ENCODE data around the gene ZNF670. TPM values are rescaled to one million over a fixed set of nuclear protein-coding genes. Genes with fewer than 3 reads are reported as not detected.

ZNF670 gene
- total RNA-seq, 1 donor from 2014 or later = 6.2 TPM

DNA sequence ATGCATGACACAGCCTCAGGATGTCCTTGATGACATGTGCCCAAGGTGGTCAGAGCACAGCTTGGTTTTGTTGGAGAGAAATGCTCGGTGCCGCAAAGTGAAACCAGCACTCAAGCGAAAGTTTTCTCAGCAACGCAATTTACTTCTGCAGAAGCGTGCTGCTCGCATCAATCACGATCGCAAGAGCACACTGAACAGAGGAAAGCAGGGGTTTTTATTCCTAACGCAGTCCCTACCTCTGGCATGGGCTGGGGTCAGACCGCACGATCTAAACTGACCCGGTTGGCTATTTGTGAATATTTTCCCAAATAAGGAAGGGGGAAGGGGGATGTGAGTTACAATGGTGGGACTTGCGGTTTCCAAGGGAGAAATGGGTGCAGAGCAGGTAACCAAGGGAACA is 26.4 kb upstream of the ZNF670 start:
- no peak for DNase-seq (ENCODE audit: low read depth, low spot score)

DNA sequence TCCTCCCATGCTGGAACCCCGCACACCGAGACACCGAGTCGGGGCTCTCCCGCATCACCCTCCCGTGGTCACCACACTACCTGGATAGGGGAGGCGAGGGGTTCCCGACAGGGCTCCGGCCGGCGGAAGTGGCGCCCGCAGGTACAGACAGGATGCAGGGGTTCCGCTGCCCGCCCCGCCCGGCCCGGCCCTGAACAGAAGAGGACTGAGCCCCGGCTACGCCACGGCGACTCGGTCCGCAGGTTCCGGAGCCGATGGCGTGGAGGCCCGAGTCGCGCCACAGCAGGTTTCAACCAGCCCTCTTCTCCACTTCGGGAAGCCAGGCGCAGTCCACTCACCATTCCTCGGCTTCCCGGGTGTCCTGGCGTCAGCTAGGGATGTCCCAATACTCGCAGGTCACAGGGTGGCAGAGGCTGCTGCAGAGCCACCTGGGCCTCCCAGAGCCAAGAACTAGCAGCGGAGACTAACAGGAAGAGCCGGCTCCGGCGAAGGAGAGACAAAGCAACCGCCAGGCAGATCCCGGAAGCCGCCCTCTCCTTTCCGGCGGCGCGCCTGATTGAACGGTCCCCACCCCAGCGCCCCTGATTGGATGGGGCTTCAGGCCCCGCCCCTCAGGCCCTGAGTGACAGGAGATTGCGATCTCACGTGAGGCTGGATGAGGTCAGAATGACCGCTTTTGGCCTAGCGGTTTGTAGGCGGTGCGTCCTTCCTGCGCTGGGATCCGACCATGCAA is 25.4 kb upstream of the ZNF670 start, which contains the start of gene ZNF669:
TSS of gene ZNF669 (minus strand) at position 498 of the 733 bp plus-strand sequence. CDS start at position 341, 157 bp downstream.
- DNase-seq (ENCODE audit: low read depth, low spot score) = peak; percentile 80

DNA sequence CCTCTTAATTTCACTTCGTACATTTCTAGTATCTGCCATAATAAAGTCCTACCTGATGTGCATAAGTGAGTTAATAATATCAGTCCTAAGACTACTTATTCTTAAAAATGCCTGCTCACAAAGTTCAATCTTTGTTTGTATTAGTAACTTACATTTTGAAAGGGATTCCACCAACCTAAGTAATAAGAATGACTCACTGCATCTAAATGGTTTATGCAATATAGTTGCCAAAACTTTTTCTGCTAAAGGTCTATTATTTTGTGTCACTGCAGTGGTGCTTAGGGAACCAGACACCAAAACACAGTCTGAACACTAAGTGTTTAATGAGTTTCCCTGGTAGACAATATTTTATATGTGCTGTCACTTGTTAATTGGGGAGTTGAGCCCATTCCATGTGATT is 23.8 kb upstream of the ZNF670 start:
- DNase-seq (ENCODE audit: low read depth, low spot score) = no peak

DNA sequence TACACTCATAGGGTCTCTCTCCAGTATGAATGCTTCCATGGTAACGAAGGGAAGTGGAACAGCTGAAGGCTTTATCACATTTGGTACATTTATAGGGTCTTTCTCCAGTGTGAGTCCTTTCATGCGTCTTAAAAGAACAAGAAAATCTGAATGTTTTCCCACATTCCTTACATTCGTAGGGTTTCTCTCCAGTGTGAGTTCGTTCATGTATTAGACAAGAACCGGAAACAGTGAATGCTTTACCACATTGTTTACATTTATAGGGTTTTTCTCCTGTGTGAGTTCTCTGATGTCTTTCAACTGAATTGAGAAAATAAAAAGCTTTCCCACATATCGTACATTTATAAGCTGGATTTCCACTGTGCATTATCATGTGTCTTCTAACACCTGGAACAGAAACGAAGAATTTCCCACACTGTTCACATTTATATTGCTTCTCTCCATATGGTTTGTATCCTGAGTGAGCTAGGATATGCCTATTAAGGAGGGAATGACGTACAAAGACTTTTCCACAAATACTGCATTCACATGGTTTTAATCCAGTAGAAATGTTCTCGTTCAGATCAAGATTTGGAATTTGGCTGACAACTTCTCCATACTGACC is 22.2 kb upstream of the ZNF670 start:
- no peak for DNase-seq (ENCODE audit: low read depth, low spot score)

DNA sequence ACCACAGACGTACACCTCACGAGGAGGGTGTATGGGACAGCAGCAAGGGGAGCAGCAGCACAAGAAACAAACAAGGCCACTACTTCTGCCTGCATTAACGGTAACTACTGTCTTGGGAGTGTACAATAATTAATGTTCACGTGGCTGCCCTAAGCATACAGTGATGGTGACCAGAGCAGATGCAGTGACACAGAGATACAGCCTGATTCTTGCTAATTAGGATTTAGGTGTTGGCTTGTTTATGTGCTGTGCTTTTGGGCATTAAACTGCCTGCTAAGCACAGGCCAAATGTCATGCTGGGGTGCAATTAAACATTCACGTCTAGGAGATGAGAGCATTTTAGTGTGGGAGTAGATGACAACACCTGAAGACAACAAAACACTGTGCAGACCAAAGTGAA is 18.3 kb upstream of the ZNF670 start:
- DNase-seq (ENCODE audit: low read depth, low spot score) = no peak

DNA sequence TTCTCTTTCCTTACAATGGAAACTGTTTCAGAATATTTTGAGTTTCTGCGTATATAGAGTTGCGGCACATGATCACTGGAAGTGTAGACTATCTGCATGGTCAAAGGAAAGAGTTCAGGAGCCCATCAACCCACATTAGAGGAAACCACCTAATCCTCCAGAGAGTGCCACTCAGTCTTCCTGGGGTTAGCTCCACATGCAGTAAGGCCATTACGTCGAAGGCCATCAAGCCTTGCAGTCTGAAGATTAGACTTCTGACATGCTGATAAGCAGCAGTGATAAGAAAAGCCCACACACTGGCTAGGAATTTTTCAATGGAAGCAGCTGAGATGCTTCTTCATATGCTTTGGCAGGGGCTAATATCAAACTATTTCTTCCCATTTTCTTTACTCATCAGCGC is 17.9 kb upstream of the ZNF670 start:
- DNase-seq (ENCODE audit: low read depth, low spot score) = no peak

DNA sequence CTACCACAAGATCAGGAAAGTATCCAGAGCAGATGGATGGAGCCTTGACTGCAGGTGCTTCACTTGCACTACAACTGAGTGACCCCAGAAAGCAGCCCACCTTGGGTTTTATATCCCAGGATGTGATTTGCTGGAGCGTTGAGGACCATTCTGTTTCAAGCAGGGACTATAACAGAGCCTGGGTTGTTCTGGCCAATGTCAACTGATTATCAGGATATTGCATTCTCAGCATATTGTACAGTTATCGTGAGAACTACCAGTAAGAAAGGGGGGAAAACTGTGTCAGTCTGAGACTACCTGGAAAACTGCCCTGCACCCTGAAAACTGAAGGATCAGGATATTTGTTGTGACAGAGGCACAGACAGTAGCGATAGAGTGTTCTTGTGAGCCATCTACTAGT is 17.5 kb upstream of the ZNF670 start:
- DNase-seq (ENCODE audit: low read depth, low spot score) = no peak

DNA sequence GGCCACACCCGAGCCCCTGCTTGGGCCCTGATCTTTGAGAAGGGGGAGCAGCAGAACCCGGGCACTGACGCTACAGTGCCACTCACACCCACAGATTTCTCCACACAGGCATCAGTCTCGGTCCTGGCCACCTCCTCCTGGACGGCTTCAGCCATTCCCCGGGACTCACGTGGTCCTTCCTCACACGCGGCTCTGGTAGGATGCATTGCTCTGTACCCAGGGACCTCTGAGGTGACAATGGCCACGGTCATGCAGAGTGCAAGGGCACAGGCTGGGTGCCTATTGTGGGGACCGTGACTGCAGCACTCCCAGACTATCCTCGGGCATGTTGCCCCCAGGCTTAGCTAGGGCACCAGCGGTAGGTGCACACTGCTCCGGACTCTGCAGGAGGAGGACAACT is 11.8 kb upstream of the ZNF670 start:
- no peak for DNase-seq (ENCODE audit: low read depth, low spot score)

DNA sequence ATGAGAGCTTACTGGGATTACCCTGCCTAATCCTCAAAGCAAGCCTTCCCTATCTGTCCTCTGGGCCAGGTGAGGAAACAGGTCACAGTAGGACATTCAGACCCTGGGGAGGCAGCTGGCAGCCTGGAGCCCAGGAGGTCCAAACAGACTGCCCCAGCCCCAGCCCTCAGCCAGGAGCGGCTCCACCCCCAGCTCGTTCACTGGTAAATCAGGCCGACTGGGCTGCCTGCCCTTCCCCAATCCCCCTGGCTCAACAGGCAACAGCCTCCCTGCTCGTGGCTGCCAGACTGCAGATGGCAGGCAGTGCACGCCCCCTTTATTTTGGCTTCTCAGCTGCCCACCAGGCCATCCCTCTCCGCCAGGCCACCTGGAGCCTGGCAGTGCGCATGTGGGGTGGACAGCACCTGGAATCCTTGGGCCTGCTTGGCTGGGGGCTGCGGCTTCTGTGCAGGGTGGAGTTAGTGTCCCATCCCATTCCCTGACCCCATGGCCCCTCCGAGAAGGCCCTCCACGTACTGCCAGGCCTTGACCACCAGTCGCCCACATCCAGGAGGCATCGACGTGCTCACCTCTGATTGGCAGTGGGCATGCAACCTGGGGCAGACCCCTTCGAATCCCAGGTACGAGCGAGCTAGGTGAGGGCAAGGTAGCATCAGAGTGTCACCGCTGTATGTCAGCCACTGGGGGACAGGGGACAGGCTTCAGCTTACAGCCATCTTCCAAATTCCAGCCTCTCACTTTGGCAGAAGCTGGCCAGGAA is 11.2 kb upstream of the ZNF670 start:
- DNase-seq (ENCODE audit: low read depth, low spot score) = no peak

DNA sequence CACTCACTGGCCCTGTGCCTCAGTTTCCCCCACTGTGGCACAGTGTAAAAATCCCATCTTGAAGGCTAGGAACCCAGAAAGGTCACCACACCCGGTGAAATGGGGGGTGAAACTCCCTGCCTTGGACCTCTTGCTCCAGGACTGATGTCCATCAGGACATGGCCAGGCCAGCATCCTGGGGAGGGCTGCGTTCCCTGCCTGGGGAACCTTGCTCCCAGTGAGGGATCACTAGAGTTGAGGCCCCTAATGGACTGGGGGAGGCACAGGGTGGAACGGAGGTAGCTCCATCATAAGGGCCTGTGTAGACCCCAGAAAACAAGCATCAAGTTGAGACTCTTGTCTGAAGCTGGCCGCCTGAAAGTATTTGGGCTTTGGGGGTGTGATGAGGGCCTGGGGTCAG is 10.4 kb upstream of the ZNF670 start:
- no peak for DNase-seq (ENCODE audit: low read depth, low spot score)

DNA sequence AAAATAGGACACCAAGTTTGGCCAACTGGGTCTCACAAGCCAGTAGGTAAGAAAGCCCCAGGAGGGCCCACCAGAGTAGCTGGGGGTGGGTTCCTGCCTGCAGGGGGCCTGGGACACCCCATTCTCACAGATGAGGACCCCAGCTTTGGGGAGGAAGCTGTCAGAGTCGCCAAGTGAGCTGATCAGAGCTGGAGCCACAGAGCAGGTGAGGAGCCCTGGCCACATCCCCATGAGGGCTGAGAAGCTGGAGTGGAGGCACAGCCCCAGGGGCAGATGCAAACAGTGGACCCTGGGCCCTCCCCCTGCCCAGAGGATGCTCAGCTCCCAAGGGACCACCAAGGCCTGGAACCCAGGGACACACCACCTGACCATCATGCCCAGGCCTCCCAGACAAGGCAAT is 8.6 kb upstream of the ZNF670 start:
- DNase-seq (ENCODE audit: low read depth, low spot score) = no peak

DNA sequence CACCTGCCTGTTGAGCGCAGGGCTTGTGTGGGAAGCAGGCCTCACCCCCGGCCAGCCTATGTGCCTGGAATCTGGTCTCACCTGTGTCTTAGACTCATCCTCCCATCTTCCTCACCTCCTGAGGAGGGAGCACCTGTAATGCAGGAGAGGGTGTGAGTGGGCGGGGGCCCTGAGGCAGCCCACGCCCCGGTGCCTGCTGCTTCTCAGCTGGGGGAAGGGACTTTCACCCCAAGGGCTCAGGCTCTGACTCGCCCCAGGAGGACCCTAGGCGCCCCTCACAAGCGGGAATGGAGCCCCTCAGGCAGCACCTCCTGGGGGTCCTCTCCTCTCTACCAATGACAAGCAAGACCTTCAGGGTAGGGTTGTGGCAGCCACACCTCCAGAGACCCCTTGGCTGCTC is 6.7 kb upstream of the ZNF670 start:
- no peak for DNase-seq (ENCODE audit: low read depth, low spot score)

DNA sequence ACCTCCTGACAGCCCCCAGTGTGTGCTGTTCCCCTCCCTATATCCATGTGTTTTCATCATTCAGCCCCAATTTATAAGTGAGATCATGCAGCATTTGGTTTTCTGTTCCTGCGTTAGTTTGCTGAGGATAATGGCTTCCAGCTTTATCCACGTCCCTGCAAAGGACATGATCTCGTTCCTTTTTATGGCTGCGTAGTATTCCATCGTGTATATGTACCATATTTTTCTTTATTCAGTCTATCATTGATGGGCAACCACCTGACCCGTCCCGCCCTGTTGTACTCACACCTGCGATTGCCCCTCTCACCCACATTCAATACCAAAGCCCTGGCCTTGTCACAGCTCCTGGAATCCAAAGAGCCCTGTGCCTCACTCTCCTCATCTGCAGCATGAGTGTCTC is 6.2 kb upstream of the ZNF670 start:
- no peak for DNase-seq (ENCODE audit: low read depth, low spot score)

DNA sequence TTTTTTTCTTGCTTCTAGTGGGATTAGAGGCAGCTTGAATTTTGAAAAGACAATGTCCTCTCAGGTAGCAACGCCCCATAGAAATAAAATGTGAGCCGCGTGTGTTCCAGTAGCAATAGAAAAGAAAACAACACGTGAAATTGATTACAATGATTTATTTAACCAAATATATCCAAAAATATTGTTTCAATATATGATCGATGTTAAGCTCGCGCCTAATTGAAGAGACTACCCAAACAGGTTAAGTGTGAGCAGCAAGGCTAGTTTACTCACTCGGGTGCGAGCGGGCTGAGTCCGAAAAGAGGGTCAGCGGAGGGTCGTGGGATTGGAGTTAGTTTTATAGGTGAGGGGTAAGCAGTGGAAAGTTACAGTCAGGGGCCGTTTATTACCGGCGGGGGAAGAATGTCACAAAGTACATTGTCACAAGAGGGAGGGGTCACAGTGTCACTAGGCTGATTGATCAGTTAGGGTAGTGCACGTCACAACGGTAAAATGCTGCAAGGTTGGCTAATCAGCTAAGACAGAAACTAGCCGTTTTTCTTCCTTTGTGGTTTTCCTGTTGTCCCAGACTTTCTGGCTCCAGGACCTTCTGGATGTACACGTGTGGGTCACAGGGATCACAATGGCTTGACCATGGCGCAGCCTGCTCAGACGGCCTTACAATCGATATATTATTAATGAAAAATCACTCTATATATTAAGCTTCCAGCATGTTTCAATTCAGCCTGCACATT is 697 bp upstream of the ZNF670 start:
- no peak for DNase-seq (ENCODE audit: low read depth, low spot score)

DNA sequence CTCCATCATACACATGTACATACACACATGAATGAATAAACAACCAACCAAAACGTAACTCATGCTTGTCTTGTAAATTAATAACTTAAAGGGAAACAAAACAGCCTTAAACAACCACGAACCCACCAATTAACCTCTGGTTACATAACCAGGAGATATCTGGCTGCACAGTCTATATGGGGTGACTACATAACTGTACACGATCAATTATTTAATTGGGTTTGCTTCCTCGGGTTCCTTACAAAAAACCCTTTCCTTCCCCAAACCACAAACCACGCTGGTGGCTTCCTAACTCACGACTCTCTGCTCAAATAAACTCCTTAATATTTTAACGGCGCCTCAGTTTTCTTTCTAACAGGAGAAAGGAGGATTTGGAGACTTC is 744 bp downstream of the ZNF670 start:
- no peak for DNase-seq (ENCODE audit: low read depth, low spot score)

DNA sequence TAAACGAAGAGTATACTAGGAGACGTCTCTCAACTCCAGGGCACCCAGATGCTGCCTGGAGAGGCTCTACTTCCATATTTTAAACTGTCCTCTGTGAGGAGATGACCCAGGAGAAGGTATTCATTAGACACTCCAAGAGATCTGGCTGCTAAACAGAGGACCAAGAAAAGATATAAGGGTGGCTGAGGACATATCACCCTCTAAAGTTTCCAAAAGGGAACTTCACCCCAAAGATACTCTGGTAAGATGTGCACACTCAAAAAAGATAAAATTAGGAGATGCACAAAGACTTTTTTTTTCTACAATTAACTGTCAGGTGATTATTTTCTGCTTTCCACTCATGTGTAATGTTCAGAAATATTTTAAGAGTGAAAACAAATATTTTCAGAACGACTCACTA is 1.4 kb downstream of the ZNF670 start:
- no peak for DNase-seq (ENCODE audit: low read depth, low spot score)

DNA sequence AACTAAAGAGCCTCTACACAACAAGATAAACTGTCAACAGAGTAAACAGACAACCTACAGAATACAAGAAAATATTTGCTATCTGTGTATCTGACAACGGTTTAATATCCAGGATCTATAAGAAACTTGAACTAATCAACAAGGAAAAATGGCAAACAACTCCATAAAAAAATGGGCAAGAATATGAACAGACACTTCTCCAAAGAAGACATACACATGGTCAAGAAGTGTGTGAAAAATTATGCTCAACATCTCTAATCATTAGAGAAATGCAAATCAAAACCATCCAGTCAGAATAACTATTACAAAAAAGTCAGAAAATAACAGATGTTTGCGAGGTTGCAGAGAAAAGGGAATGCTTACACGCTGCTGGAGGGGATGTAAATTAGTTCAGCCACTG is 8.0 kb downstream of the ZNF670 start:
- DNase-seq (ENCODE audit: low read depth, low spot score) = no peak

DNA sequence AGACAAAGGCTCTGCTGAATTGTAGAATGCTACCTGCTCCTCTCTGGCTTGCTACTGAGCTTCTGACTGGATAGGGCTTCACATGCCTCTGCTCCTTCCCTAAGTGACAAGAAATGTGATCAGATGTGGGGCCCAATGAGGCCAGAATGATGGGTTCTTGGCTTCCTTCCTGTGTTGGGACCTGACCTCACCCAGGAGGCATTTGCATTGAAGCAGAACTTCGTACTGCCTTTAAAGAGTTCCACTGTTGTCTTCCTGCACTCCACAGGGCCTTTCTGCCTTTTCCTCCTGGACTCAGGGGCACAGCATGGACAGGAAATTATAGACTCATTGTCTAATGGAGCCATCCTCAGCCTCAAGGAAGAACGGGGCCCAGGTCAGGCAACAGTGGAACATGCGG is 14.3 kb downstream of the ZNF670 start:
- DNase-seq (ENCODE audit: low read depth, low spot score) = no peak

DNA sequence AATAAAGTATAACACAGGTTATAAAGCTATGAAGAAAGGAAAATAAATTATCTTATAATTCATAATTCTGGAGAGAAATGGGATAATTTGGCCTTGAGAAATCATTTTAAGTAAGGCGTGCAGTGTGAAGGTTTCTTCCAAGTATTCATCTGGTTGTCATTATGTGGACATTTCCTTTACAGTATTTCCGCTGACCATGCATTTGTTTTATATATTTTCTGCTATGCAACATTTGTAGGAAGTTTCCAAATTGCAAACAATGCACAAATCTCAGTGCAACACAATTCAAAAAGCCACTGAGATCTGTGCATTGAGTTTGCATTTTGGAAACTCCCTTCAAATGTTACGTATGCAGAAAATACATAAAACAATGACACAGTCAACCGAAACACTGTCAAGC is 17.8 kb downstream of the ZNF670 start:
- no peak for DNase-seq (ENCODE audit: low read depth, low spot score)

DNA sequence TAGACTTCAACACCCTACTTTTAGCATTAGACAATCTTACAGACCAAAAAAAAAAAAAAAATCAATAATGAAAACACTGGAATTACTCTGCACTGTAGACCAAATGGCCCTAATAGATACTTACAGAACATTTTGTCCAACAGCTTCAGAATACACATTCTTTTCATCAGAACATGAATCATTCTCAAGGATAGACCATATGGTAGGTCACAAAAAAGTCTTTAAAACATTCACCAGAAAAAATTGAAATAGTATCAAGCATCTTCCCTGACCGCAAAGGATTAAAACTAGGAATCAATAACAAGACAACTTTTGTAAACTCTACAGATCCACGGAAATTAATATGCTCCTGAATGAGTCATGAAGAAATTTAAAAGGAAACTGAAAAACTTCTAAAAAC is 22.5 kb downstream of the ZNF670 start:
- no peak for DNase-seq (ENCODE audit: low read depth, low spot score)

DNA sequence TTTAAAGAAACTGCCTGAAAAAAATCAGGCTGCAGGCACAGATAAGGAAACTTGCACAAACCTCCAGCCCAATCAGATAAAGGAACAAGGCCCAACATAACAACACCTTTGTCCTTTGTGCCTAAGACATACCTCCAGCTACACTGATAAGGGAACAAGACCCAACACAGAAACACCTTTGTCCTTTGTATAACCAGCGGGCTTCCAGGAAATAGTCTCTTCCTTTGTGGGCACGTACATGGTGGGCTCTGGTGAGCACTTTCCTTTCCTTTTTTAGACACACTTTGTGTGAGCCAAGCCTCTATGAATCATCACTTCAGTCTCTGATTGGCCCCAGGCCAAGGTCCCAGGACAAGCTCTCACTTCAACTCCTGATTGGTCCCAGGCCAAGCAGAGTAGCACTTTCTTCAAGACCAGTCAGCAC is 23.6 kb downstream of the ZNF670 start:
- DNase-seq (ENCODE audit: low read depth, low spot score) = peak; percentile 20

DNA sequence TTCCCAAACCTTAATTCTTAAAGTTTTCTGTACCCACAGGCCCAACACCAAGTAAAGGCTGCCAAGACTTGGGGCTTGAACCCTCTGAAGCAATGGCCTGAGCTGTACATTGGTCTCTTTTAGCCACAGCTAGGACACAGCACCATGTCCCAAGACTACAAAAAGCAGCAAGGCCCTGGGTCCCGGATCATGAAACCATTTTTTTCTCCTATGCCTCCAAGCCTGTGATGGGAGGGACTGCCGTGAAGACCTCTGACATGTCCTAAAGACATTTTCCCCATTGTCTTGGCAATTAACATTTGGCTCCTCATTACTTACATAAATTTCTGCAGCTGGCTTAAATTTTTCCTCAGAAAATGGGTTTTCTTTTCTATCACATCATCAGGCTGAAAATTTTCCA is 30.9 kb downstream of the ZNF670 start:
- no peak for DNase-seq (ENCODE audit: low read depth, low spot score)

Measured in pulmonary artery endothelial cell (primary cell).